Sigmoid colon (tissue), 7 donors: ENCODE results near the gene ZNF48. TPM values are rescaled to one million over a fixed set of nuclear protein-coding genes. Genes with fewer than 3 reads are reported as not detected.

Experiments
- DNase-seq: peaks from one replicate; pipeline ENCODE4 v3.0.0-alpha.2; 2019
- H3K27ac ChIP-seq, 4 donors: fragments of 200-600 bp; sonication (generic); one replicate each; pipeline ENCODE4 v1.5.1; 2016 to 2019; ENCODE audit warnings: mild to moderate bottlenecking in 1 of 4
- H3K27me3 ChIP-seq, 3 donors: fragments of 200-600 bp; sonication (generic); one replicate each; pipeline ENCODE4 v1.5.1; 2019; ENCODE audit warnings: mild to moderate bottlenecking in 1 of 3
- H3K36me3 ChIP-seq, 4 donors: fragments of 200-600 bp; sonication (generic); one replicate each; pipeline ENCODE4 v1.5.1; 2016 to 2019
- H3K4me1 ChIP-seq, 4 donors: fragments of 200-600 bp; sonication (generic); one replicate each; pipeline ENCODE4 v1.5.1; 2017 to 2019
- H3K4me3 ChIP-seq, 4 donors: fragments of 200-600 bp; sonication (generic); one replicate each; pipeline ENCODE4 v1.5.1; 2017 to 2019; ENCODE audit warnings: mild to moderate bottlenecking in 2 of 4, moderate library complexity in 1 of 4
- H3K9me3 ChIP-seq, 4 donors: fragments of 200-600 bp in 3 of 4; sonication (generic) in 3 of 4; one replicate each; pipeline versions ENCODE4 v1.5.1 to v1.6.1; 2013 to 2019
- EP300 ChIP-seq, 4 donors: sonication (generic); formaldehyde crosslinking; IDR thresholded peaks; one replicate each; pipeline ENCODE4 v1.6.1; 2017; ENCODE audit warnings: antibody characterized with exemption in 4 of 4
- POLR2A ChIP-seq, 2 donors: fragments of 450-650 bp; IDR thresholded peaks; one replicate each; pipeline ENCODE4 v1.6.1; 2016; ENCODE audit warnings: antibody characterized with exemption in 2 of 2, mild to moderate bottlenecking in 2 of 2, moderate library complexity in 2 of 2
- POLR2AphosphoS5 ChIP-seq, 4 donors: sonication (generic); formaldehyde crosslinking; IDR thresholded peaks; one replicate each; pipeline ENCODE4 v1.6.1; 2017; ENCODE audit warnings: antibody characterized with exemption in 4 of 4
- WGBS, 2 donors: extraction: QIAGEN DNeasy Blood & Tissue Kit; methylation state at CpG; one replicate each; pipeline ENCODE4 v1.1.7; 2013; 5-methylcytosine and 5-hydroxymethylcytosine counted together
- intact Hi-C: fragments of 100-400 bp; cut with DNase I; formaldehyde crosslinking; loops from one replicate; pipeline ENCODE4 v1.15.1; 2023
- polyA plus RNA-seq, 3 donors: library from polyadenylated mRNA; stranded (reverse); fragments of 200-250 nt; gene quantifications; one replicate each; pipeline ENCODE4 v1.2.3, GENCODE V29; 2013
- total RNA-seq, 4 donors: library from RNA; depleted of rRNA; stranded (reverse); fragments of >200 nt; gene quantifications; one replicate each; pipeline ENCODE4 v1.1.0, GENCODE V29; 2016
- TF ChIP-seq, protein P1 (sequence below), 4 experiments: fragments of 450-650 bp in 3 of 4; fragments of 200-600 bp in 1 of 4; IDR thresholded peaks; one replicate each; pipeline ENCODE4 v1.5.1; 2016 to 2019; ENCODE audit warnings: antibody characterized with exemption in 4 of 4, mild to moderate bottlenecking in 3 of 4, moderate library complexity in 2 of 4
- donor health status: healthy with polysubstance abuse.
- donor health status: Bipolar disorder and iron deficiency.
- donor health status: healthy.

Gene ZNF48
- total and polyA plus RNA-seq, 7 donors, result 2.4 to 12.8 (median 8.1) TPM

DNA sequence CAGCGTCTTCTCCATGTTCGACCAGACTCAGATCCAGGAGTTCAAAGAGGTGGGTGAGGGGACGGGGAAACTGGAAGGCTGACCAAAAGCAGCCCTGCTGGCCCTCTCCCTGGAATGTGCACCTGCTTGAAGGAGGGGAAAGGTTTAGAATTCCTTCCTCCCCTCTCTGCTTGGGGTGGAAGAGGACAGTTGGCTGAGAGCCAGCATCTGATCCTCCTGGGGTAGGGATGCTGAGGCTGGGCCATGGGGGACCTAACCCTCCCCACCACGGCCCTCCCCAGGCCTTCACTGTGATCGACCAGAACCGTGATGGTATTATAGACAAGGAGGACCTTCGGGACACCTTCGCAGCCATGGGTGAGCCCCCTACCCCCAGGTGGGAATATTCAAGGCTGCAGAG lies 19.4 kb upstream of the ZNF48 start:
- DNase-seq, result no peak
- no peaks in the 10 kb centered on the region for H3K9me3 ChIP-seq
- peak overlapping the region in 3 of 4 donors; percentile 19 to 98 (median 98) for H3K27ac ChIP-seq
- H3K27me3 ChIP-seq, result no peaks in the 10 kb centered on the region
- intact Hi-C loops, result loop anchor here (10.0 kb wide), 1 partner anchor 281 kb away; the partner anchor contains the start of genes TBX6 and YPEL3
- TF ChIP-seq POLR2A (IDR thresholded peaks at IDR 0.05) (no peak), EP300 (IDR thresholded peaks at IDR 0.05) (no peak), POLR2AphosphoS5 (IDR thresholded peaks at IDR 0.05) (no peak)
- TF ChIP-seq, protein P1, sequence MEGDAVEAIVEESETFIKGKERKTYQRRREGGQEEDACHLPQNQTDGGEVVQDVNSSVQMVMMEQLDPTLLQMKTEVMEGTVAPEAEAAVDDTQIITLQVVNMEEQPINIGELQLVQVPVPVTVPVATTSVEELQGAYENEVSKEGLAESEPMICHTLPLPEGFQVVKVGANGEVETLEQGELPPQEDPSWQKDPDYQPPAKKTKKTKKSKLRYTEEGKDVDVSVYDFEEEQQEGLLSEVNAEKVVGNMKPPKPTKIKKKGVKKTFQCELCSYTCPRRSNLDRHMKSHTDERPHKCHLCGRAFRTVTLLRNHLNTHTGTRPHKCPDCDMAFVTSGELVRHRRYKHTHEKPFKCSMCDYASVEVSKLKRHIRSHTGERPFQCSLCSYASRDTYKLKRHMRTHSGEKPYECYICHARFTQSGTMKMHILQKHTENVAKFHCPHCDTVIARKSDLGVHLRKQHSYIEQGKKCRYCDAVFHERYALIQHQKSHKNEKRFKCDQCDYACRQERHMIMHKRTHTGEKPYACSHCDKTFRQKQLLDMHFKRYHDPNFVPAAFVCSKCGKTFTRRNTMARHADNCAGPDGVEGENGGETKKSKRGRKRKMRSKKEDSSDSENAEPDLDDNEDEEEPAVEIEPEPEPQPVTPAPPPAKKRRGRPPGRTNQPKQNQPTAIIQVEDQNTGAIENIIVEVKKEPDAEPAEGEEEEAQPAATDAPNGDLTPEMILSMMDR (IDR thresholded peaks at IDR 0.05), result no peak
- 94 to 97% methylated on average over 8 of the region's 8 CpGs for WGBS, 2 donors
- H3K4me1 ChIP-seq, result peaks cover 0 to 29% (median 27%) of the 10 kb centered on the region in 4 donors
- no peaks in the 10 kb centered on the region for H3K36me3 ChIP-seq
- H3K4me3 ChIP-seq, result no peak overlapping the region

DNA sequence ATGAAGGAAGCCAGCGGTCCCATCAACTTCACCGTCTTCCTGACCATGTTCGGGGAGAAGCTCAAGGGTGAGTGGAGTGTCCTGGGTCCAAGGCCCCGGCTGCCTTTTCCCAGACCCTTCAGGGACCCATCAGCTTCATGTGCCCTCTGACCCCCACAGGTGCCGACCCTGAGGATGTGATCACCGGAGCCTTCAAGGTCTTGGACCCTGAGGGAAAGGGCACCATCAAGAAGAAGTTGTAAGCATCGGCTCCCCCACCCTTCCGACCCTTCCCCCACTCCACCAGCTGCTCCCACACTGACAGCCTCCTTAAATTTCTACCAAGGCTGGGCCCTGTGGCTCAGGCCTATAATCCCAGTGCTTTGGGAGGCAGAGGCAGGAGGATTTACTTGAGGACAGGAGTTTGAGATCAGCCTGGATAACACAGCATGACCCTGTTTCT lies 18.7 kb upstream of the ZNF48 start:
- intact Hi-C loops, result loop anchor here (10.0 kb wide), 1 partner anchor 282 kb away; the partner anchor contains the start of genes TBX6 and YPEL3

DNA sequence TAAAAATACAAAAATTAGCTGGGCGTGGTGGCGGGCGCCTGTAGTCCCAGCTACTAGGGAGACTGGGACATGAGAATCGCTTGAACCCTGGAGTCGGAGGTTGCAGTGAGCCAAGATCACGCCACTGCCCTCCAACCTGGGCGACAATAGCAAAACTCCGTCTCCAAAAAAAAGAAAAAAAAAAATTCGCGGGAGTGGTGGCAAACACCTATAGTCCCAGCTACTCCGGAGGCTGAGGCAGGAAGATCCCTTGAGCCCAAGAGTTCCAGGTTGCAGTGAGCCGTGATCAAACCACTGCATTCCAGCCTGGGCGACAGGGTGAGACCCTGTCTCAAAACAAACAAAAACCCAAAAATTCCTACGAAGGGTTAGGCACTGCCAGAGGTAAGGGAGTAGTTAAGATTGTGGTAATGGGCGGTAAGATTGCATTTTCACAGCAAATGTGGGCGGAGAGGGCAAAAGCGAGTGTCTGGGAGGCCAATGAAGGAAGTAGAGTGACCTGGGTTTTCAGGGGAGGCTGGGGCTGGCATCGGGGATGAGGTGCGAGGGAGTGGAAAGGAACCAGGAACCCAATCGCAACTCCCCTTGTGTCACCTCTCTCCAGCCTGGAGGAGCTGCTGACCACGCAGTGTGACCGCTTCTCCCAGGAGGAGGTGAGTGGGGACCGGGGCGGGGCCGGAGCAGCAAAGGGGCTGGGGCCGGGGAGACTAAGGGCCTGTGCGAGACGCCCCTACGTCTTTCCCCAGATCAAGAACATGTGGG lies 18.0 kb upstream of the ZNF48 start:
- peaks cover 0 to 23% (median 20%) of the 10 kb centered on the region in 4 donors for H3K4me1 ChIP-seq

More for the DNA sequence above, 18.7 kb upstream of the ZNF48 start:
- 95 to 96% methylated on average over 8 of the region's 8 CpGs for WGBS, 2 donors
- Histone ChIP-seq H3K27ac (peak overlapping the region; percentile 96 to 100 (median 98)), H3K4me1 (peaks cover 0 to 24% (median 22%) of the 10 kb centered on the region in 4 donors), H3K27me3 (no peaks in the 10 kb centered on the region), H3K9me3 (no peaks in the 10 kb centered on the region), H3K36me3 (no peaks in the 10 kb centered on the region), H3K4me3 (no peak overlapping the region)
- no peak for DNase-seq
- TF ChIP-seq EP300 (IDR thresholded peaks at IDR 0.05), result no peak
- TF ChIP-seq POLR2AphosphoS5 (IDR thresholded peaks at IDR 0.05), result no peak
- TF ChIP-seq, protein P1 (IDR thresholded peaks at IDR 0.05), result no peak
- no peak for TF ChIP-seq POLR2A (IDR thresholded peaks at IDR 0.05)

DNA sequence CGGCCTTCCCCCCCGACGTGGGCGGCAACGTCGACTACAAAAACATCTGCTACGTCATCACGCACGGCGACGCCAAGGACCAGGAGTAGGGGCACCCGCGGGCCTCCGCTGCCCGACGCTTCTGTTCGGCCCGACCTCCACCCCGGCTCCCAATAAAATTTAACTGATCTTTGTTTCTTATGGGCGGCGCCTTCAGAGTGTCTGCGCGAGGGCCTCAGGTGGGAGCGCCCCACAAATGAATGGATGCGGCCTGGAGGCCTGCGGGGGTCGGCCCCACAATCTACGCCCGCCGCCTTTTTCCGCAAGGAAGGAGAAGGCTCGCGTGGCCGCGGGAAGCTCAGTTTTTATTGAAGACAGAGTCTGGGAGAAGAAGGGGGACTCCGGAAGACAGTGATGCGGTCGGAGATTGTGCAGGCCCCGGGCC lies 17.4 kb upstream of the ZNF48 start:
- H3K27me3 ChIP-seq, result no peaks in the 10 kb centered on the region
- no peaks in the 10 kb centered on the region for H3K36me3 ChIP-seq
- no peaks in the 10 kb centered on the region for H3K9me3 ChIP-seq
- intact Hi-C loops, result loop anchor here (2.0 to 10.0 kb wide), 2 partner anchors 17 to 283 kb away; partner anchors contain the start of genes TBX6, YPEL3 and ZNF48
- peak overlapping the region; percentile 37 to 80 (median 73) for H3K4me3 ChIP-seq
- H3K4me1 ChIP-seq, result peaks cover 0 to 23% (median 20%) of the 10 kb centered on the region in 4 donors
- peak; percentile 98 for DNase-seq
- H3K27ac ChIP-seq, result peak overlapping the region; percentile 96 to 100 (median 98)
- WGBS, 2 donors, result 0% methylated on average over 39 of the region's 39 CpGs
- TF ChIP-seq, protein P1 (IDR thresholded peaks at IDR 0.05), result no peak
- TF ChIP-seq EP300 (IDR thresholded peaks at IDR 0.05), result peak in 1 of 4 donors; percentile 36
- TF ChIP-seq POLR2A (IDR thresholded peaks at IDR 0.05), result peak; percentile 65 to 82
- peak; percentile 66 to 95 (median 82) for TF ChIP-seq POLR2AphosphoS5 (IDR thresholded peaks at IDR 0.05)

More for the DNA sequence above, 18.0 kb upstream of the ZNF48 start:
- no peak for DNase-seq
- Histone ChIP-seq H3K27ac (peak overlapping the region; percentile 96 to 100 (median 98)), H3K9me3 (no peaks in the 10 kb centered on the region), H3K27me3 (no peaks in the 10 kb centered on the region), H3K4me3 (peak overlapping the region; percentile 37 to 80 (median 73)), H3K36me3 (no peaks in the 10 kb centered on the region)
- WGBS, 2 donors, result 26 to 35% methylated on average over 29 of the region's 29 CpGs
- intact Hi-C loops, result loop anchor here (10.0 kb wide), 1 partner anchor 282 kb away; the partner anchor contains the start of genes TBX6 and YPEL3
- TF ChIP-seq POLR2AphosphoS5 (IDR thresholded peaks at IDR 0.05), result no peak
- TF ChIP-seq EP300 (IDR thresholded peaks at IDR 0.05), result no peak
